CD4-positive, alpha-beta T cell treated with Interleukin-12 subunit alpha and Interleukin-12 subunit beta, for 1 hour (primary cell): Measurements from ENCODE around the gene ISOC2.

Experiments
- DNase-seq: peaks from one replicate; pipeline ENCODE4 v3.0.0-alpha.2; 2020

ISOC2 gene

DNA sequence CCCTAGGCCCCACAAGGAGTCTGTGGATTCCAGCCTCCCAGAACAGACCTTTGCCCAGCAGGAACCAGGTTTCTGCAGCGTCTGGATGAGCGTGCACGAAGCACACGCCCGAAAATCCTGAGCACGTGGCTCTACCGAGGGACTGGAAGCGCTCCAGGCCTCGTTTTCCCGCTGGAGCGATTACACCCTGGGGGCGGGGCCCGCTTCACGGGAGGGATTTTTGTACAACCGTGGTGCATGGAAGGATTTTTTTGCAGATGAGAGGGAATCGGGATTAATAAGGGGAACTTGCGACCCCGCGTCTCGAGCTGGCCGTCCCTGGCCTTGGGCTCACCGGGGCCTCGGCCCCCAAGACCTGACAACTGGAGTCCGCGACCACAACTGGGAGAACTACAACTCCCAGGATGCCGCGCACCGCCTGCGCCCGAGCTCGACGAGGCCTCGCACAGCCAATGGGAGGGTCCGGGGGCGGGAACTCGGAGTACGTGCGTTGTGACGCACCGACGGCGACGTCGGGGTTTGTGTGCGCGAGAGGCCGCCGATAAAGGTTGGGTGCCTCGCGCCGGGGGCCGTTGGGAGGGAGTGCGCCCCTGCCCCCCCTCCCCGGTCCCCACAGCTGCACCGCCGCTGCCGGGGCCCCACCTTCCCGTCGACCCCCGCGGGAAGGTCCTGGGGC lies 14.8 kb upstream of the ISOC2 start, which contains the start of gene ZNF628:
ZNF628 (plus strand) TSS at position 518 of the 676 bp plus-strand sequence. CDS start 3,294 bp downstream, outside the sequence.
- DNase-seq = peak; percentile 98

DNA sequence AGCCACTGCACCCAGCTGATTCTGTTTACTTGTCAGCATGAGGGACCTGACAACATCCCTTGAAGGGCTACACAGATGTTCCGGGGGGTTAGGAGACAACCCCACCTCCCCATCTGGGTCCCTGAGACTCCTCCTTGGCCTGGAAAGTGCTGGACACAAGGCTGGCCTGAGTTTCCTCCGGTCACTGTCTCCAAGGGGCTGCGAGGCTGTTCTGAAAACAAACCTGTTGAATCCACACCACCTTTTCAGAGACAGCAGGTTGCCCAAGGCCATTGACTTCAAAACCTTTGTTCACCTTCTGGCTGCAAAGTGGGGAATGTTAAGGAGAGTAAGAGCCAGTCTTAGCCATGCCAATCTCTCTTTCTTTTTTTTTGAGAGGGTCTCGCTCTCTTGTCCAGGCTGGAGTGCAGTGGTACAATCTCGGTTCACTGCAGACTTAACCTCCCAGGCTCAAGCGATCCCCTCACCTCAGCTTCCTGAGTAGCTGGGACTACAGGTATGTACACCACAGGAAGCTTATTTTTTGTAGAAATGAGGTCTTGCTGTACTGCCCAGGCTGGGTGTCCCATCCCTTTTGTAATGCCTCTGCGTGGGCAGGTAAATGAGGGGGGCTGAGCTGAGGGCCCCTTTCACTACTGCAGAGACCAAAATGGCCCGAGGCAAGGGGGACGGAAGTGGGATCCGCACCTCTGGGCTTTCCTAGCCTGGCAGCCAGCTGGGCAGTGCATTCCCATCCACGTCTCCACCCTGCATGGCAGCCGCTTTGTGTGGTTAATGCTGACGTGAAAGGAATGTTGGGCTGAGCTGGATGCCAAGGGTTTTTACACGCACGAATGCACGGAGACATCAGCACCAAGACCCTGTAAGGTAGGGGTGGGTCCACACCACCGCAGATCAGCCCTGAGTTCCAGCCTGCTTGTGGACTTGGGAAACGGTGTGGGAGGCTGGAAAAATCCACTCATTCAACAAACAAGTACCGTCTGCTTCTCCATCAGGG lies 13.1 kb upstream of the ISOC2 start:
- no peak for DNase-seq

DNA sequence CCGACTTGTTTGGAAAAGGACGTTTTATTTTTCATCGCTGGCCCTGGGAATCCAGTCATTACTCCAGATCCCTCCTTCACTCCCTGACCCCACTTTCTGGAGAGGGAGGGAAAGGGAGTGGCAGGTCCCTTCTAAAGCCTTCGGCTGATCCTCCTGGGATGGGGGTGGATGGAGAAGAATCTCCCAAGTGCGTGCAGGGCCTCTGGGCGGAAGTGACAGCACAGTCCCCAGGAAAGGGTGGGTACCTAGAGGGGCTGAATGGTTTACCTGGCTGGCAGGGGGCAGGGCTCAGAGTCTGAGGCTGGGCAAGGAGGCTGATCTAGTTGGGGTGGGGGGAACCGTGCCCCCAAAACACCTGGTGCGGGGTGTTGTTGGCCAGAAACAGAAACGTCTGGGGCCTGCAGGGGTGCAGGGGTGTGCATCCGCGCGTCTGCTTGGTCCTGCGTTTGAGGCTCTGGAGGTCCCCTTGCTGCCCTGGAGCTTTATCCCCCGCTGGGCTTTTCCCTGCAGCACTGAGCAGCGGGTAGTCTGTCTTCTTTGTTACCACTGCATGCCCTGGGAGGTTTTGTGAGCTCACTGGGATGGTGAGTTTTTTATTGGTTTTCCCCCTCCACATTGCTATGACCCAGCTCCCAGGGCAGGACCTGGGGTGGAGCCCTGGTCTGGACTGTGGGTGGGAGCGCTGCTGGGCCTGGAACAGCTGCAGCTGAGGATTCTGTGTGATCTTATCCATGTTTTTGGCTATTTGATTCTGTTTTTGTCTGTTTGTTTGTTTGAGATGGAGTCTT lies 12.0 kb upstream of the ISOC2 start:
- DNase-seq = no peak

DNA sequence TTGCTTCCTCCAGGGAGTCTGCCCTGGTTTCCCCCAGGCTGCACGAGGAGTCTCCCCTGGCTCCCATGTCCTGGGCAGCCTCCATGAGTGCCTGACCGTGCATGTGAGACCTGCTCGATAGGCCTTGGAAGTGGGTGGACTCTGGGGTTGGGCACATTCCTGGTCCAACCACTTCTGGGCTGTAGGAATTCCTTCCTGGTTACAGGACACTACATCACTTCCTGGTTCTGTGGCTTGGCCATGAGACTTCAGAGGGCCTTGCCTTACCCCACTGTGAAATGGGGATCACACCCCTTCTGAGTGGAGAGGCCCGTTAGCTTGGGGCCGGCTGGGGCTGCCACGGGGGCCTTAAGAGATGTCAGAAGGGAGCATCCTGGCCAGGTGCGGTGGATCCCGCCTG lies 11.0 kb upstream of the ISOC2 start:
- DNase-seq = no peak

DNA sequence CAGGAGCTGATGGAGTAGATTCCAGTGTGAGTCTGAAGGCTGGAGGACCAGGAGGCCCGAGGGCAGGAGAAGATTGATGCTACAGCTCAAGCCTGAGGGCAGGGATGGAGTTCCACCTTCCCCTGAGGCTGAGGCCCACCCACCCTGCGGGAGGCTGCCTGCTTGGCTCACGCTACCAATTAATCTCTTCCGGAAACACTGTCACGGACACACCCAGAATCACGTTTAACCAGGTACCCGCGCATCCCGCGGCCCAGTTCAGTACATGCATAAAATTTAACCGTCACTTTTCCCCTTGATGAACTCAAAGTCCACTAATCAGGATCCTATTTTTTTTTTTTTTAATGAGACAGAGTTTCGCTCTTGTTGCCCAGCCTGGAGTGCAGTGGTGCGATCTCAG lies 9.8 kb upstream of the ISOC2 start:
- DNase-seq = no peak

DNA sequence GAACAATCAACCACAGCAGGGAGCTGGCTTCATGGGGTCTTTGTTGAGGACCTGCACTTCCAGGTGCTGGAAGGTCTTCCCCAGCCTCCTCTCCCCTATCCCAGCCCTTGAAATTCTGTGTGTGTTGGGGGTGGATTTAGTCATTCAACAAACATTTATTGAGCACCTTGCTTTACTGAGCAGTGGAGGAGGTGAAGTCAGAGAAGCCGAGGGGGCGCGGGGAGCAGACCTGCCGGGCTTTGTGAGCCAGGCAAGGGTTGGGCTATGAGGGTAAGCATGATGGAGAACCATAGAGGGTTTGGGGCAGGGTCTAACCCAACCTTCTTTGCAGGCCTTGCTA lies 6.6 kb upstream of the ISOC2 start:
- DNase-seq = no peak

DNA sequence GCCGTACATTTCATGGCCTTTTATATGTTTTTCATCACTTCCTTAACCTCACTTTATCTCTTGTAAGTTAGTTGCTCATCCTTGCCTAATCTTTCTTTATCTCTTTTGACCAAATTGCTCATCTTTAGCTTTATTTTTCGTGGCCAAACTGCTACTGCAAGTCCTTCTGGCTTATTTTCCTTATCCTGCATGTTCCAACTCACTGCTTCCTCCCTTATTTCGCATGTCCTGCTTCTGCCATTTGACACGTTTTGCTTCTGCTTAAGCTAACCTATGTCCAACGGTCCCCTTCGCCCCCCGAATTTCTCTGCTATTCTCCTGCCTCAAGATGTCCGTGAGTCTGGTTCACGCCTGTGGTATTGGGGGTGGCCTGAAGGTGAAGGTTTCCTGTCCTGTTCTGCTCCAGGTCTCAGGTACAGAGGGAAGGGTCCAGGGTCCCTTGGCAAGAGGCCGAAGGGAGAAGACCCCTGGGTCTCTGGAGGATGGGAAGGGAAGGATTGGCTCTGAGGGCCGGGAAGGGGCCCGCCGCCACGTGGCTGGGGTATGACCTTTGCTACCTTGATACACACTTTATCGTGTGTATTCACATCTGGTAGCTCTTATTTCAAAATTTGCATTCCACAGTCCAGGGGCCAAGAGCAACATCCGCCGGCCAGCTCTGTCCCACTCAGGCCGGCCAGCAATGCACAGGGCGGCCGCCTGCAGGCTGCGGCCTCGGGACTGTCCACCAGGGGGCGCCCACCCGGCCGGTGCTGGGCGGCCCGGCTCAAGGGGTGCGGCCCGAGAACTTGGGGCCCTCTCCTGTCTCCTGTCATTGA lies 6.0 kb upstream of the ISOC2 start:
- DNase-seq = peak; percentile 71

DNA sequence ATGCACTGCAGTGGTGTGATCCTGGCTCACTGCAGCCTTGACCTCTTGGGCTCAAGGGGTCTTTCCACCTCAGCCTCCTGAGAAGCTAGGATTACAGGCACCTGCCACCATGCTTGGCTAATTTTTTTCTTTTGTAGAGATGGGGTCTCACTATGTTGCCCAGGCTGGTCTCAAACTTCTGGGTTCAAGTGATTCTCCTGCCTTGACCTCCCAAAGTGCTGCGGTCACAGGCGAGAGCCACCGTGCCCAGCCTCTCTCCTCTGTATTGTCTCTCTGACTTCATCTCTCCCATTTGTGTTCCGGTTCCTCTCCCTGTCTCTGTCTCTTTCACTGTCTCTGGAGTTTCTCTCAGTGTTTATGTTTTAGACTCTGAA lies 4.8 kb upstream of the ISOC2 start:
- no peak for DNase-seq

DNA sequence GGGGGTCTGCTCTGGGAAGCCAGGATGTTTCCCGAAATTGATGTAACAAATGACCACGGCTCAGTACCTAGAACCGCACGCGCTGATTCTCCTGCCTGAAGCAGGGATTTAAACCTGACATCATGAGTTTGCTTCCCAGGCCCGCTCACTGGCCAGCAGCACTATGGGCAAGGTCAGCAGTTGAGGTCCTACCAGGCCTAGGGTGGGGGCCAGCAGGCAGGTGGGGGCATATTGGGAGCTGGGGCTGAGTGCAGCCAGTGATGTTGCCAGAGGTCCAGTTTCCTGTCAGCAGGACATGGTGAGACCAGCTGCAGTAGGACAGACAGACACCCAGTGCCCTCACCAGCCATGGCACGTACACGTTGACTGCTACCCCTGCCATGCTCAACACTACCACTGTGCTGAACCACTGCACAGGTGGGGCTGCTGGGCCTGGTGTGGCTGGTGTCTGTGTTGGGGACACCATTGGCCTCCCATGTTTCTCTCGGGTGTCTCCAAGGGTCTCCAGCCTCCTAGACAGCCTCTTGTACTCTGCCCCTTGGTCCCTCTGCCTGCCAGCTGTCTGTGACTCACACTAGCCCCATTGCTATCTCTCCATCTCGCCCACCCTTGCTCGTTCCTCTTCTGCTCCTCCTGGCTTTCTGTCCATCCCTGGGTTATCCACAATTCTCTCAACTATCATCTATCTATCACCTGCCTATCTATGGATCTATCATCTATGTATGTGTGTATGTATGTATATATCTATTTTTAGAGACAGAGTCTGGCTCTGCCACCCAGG lies 4.2 kb upstream of the ISOC2 start:
- DNase-seq = no peak

DNA sequence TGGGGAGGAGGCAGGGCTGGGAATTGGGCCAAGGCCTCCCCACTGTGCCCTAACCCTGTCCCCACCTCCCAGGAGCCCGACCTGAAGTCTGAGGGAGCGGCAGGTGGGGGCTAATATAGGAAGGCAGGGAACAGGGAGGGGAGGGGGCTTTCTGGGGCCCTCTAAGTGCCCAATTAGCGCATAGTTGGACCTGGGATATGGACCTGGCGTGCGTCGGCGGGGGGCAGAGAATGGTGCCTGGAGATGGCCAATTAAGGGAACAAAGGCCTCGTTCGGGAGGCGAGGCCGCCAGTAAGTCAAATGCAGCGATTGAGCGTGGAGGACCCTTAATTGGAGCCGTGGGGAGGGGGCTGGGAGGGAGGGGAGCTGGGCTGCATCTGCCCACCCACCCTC lies 3.2 kb upstream of the ISOC2 start, which contains the start of gene C19orf85:
C19orf85 (minus strand) TSS at position 90 of the 393 bp plus-strand sequence. CDS start 197 bp downstream, outside the sequence.
- DNase-seq = no peak

DNA sequence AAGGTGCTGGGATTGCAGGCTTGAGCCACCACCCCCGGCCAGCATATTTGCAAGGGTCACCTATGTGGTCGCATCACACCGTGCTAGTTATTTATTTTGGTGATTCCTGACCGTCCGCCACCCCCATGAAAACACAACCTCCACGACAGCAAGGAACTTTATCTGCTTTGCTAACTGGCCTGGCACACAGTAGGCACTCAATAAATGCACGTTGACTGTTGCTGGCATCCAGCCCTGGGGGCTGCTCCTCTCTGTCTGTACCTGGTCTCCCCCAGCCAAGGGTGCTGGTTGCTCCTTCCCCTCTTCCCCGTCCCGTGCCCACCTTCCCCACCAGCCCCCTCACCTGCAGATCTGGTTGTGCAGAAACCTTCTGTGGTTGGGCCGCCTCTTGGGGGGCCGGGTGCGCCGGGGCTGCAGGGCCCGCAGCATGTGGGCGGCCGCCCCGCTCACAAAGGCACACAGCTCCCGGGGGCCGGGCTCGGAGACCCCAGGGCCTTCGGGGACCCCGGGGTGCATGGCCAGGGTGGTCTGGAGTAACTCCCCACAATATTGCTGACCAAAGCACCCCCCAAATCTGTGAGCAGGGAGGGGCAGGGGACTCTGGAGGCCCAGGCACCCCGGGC lies 2.7 kb upstream of the ISOC2 start:
- DNase-seq = no peak

DNA sequence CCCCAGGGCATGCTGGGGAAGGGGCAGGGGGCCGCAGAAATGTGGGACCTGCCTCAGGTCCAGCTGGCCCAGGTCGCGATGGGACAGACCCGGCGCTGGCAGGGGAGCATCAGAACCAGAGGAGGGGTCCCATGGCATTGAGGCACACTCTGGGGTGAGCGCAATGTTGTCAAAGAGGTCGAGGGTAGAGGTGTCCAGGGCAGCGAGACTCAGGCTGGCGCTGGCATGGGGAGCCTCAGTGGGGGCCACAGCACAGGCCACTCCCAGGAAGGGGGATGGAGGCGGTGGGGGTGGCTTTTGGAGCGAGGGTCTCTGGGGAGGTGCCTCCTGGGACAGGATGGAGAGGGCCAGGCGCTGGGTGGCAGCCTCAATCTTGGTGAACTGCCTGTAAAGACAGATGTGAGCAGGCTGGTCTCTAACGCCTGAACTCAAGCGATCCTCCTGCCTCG lies 2.2 kb upstream of the ISOC2 start:
- DNase-seq = no peak

DNA sequence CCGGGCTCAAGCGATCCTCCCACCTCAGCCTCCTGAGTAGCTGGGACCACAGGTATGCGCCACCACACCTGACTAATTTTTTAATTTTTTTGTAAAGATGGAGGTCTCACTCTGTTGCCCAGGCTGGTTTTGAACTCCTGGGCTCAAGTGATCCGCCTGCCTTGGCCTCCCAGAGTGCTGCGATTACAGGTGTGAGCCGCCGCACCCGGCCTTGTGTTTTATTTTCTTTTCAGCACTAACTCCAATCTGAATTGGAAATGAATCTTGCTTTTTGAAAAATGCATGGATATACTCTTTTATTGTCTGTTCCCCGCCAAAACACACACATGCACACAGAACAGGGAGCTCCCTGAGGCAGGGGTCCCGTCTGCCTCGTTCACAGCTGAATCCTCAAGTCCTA lies 1.3 kb upstream of the ISOC2 start:
- no peak for DNase-seq

DNA sequence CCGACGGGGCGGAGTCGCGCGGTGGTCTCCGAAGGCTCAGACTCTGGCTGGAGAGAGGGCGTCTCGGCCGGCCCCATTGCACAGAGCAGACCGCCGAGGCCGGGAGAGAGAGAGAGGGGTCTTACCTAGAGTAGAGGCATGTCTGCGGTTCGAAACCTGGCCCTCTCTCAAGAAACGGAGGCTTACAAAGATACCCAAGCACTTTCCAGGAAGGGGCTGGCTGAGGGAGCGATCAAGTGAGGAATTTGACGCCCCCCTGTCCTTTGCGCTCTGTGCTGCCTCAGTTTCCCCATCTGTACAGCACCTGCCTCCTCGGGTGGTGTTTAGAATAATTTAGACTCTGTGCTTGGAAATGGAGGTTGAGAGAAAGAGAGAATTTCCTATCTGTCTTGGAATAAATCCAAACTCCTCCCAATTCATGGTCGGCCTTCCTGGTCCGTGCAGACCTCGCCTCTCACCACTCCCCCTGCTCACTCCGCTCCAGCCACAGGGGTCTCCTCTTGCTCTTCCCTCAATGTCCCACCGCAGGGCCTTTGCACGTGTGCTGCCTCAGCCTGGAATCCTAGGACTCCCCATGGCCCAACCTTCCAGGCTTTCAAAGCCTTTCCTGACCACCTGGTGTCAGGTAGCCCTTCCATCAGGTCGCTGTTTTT lies 658 bp upstream of the ISOC2 start:
- no peak for DNase-seq

DNA sequence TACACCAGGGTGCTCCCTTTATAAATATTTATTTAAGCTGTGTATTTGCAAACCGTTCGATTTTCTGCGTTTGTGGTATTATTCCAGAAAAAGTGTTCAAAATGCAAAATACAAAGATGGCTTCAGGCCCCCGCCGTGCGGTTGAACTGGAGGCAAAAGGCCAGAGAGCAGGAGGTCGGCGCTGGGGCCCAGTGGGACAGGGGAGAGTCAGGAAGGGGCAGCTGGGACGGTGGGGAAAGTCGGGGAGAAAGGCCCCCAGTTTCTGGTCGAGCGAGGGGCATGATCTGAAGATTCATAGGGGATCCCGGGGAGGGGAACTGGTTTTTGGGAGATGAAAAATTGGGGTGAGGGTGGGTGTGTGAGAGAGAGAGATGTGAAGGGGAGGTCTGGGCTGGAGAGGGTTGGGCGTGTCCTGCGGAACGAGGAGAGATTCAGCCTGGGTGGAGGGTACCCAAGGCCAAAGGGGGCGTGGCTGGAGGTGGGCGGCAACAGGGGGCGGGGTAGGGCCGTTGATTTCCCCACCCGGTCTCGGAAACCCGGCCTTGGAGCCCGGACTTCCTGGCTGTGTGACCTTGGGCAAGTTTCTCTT lies 678 bp downstream of the ISOC2 start:
- DNase-seq = peak; percentile 34

DNA sequence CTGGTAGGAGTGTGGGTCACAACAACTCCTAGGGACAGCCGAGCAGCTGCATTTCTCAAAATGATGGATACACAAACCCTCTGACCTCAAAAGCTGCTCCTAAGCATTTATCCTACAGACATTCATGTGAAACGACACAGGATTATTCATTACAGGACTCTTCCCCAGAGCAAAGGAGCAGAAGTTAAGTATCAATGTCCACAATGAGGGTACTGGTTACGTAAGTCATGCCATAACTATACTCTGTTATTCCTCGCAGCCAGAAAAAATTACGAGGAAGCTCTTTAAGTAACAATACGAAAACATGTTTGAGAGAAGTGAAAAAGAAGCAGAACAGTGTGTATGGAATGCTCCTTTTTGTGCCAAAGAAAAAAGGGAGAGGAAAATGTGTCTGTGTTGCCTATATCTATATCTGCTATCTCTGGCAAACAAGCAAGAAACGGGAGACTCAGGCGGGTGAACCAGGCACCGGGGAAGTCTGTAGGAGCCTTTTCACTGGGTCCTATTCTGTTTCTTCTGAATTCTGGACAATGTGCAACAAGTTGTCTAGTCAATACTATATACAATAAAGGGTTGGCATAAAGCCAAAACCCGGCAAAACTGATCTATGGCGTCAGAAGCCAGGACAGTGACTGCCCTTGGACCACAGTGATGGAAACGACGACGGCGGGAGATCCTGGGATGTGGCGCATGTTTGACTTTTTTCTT lies 1.3 kb downstream of the ISOC2 start:
- DNase-seq = no peak

DNA sequence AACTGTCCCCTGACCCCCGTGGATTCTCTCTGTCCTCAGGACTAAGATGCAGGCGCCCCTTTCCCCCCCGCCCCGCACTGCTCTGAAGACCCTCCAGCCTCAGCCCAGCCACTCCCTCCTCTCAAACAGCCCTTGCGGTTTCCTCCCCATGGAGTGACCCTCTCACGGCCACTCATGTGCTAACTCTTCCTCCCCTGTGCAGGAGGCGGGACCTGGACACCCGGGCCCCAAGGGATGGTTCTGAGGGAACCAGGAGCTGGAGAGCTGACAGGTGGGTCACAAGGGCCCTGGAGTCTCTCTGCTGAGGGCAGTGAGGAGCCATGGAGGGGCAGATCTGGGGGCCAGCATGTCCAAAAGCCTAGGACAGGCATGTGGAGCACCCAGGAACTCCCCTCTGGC lies 1.9 kb downstream of the ISOC2 start:
- DNase-seq = no peak

DNA sequence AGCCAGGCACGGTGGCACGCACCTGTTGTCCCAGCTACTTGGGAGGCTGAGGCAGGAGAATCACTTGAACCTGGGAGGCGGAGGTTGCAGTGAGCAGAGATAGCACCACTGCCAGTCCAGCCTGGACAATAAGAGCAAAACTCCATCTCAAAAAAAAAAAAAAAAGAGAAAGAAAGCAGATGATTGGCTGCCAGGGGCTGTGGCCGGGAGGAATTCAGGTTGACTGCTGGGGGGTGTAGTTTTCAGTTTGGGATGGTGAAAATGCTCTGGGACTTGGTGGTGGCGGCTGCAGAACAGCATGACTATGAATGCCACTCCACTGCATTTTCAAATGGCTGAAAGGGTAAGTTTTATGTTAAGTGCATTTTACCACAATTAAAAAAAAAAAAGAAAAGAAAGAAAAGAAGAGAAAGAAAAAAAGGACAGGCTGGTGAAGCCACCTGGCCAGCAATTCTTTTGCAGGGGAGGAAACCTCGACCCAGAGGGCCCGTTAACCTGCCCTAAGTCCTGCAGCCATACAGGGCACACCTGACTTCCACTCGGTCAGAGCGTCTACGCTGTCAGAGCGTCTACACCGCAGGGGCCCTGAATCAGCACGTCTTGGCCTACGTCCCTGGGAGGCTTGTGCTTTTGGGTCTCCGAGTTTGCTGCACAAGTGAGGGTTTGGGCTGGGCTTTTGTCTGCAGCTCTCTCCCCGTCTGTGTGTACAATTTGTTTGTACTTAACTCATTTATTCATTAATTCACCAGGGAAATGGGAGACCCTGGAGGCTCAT lies 3.6 kb downstream of the ISOC2 start:
- DNase-seq = no peak

DNA sequence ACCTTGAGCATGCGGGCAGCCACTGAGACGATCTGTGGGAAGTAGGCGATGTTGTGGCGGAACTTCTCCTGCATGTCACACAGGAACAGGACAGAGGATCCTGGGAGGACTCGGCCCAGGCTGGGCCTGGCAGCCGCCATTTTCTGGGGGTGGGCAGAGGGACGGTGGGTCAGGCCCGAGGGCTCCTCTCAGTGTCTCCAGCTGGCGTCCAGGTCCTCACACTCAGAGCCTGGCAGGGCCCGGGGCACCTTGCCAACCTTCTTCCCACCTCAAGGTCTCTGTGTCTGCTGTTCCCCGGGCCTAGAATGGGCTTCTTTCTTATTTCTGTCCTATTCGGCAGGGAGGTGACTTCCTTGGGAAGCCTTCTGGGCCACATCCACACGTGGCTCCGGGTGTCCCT lies 5.1 kb downstream of the ISOC2 start:
- DNase-seq = no peak
